Measurements from ENCODE around the gene EFNA5.

DNA sequence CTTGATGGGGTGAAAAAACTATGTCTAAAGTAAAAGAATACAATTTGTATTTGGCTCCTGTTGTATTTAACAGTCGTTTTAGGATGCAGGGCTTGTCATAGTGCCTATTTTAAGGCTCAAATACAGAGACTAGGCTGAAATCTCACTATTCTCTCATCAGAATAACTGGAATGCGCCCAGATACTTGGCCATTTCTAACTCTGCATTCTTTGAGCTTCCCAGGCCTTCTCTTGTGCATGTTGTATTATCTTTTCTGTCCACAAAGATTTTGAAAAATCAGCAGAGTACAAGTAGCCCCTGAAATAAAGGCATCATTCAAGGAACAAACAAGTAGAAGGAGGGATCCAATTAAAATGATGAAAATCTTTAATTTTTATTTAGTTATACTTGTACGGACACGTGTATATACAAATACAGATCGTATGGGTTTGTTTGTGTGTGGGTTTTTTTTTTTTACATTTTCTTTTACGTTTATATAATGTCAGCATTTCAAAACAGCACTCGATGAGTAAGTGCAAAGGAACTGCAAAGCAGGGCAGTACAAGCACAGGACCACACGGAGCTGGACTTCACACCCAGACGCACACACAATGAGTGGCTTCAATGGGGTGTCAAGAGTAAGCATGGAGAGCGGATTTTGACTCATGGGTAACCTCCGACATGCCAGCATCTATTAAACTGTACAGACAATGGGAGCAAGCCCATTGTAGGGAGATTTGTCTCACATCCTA is 294.0 kb downstream of the EFNA5 start:
- no peak for TF ChIP-seq POLR2A (IDR thresholded peaks at IDR 0.05)
- TF ChIP-seq, protein P1, sequence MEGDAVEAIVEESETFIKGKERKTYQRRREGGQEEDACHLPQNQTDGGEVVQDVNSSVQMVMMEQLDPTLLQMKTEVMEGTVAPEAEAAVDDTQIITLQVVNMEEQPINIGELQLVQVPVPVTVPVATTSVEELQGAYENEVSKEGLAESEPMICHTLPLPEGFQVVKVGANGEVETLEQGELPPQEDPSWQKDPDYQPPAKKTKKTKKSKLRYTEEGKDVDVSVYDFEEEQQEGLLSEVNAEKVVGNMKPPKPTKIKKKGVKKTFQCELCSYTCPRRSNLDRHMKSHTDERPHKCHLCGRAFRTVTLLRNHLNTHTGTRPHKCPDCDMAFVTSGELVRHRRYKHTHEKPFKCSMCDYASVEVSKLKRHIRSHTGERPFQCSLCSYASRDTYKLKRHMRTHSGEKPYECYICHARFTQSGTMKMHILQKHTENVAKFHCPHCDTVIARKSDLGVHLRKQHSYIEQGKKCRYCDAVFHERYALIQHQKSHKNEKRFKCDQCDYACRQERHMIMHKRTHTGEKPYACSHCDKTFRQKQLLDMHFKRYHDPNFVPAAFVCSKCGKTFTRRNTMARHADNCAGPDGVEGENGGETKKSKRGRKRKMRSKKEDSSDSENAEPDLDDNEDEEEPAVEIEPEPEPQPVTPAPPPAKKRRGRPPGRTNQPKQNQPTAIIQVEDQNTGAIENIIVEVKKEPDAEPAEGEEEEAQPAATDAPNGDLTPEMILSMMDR (IDR thresholded peaks at IDR 0.05) = no peak

Measured in uterus (tissue), 2 donors.